ENCODE measurements around the gene CCBE1.
"Not testable (repeated sequence)": the region's sequence is repeated elsewhere in the genome, so short reads cannot be mapped to it uniquely, and the experiment has no call there.

The CCBE1 gene

DNA sequence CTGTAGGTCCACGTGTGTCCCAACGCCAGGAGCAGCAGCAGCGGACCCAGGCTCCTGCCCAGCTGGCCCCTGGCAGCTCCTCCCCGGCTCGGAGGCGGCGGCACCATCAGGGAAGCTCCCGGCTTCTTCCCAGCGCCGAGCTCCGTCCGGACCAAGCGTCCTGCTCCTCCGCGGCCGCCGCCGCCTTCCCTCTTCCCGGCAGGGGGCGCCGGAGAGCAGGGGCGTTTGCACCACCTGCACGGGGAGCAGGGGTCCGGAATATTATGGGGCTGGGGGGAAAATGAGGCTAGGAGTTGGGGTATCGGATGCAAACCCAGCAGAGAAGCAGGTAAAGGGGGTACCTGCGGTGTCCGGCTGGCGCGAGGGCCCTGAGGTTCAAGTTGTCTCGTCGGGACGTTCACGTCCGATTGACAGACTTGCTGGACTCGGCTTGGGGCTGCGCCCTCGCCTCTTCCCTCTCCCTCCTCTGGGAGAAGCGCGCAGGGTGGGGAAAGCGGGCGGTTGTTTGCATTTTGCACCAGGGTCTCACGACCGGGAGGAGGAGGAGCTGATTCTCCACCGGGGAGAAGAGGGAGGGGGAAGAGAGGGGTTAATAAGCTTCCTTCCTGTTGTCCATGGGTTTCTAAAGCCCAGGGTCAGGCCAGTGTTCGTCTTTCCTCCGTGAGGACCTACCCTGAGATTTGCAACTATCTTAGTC, at the start of gene CCBE1:
Gene CCBE1 (minus strand): TSS at position 188 of the 697 bp plus-strand sequence.
- no peak for DNase-seq (ENCODE audit: low spot score)

DNA sequence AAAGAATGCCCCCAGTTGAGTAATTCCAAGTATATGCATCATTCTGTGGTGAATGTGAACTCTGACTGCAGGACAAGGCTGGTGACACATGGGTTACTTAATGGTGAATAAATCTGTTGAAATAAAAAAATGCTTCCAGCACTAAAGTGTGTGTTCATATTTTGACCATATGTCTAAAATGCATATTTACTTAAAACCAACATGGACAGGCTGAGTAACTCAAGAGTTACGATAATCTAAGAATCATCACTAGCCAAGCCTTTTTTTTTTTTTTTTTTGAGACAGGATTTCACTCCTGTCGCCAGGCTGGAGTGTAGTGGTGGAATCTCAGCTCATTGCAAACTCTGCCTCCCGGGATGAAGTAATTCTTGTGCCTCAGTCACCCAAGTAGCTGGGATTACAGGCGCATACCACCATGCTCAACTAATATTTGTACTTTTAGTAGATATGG, 47.1 kb upstream of the CCBE1 start:
- no peak for DNase-seq (ENCODE audit: low spot score)

GRCh38 chr18:59743566-59743965, 46.3 kb upstream of the CCBE1 start:
- no peak for DNase-seq (ENCODE audit: low spot score)

GRCh38 chr18:59742325-59743111, 45.3 kb upstream of the CCBE1 start:
- DNase-seq (ENCODE audit: low spot score) = no peak

DNA sequence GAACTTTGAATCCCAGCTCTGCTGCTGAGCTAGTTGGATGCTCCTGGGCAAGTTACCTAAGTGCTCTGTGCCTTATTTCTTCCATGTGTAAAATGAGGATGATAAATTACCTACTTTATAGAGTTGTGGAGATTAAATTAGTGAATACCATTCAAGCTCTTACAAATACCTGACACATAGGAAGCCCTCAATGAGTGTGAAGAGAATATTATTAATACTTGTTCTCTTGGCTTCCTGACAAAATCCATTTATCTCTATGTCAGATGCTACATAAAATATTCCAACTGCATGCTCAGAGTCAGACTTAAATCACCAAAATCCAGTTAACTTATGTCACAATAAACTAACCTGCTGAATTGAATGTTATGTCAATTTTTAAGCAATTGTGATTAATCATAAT, 42.9 kb upstream of the CCBE1 start:
- no peak for DNase-seq (ENCODE audit: low spot score)

DNA sequence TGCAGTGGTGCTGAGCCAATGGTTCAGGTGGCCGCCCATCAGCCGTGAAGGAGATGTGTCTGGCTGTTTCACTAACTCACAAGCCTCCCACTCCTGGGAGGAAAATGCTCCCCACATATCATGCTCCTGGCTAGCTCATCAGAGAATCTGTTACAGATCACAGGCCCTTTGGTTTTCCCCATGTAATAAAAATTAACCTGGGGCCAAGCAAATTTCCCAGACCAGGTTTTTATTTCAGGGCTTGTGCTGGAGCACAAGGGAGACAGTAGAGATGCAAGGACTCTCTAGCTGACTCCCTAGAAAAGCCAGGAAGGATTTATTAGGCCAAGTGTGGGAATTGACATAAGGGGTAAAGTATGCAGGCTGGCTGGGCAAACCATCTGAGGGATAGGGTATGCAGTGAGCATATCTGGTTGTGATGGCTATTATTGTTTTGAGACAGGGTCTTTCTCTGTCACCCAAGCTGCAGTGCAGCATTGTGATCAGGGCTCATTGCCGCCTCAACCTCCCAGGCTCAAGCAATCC, 40.6 kb upstream of the CCBE1 start:
- no peak for DNase-seq (ENCODE audit: low spot score)

GRCh38 chr18:59737335-59737734, 40.1 kb upstream of the CCBE1 start:
- DNase-seq (ENCODE audit: low spot score) = not testable (repeated sequence)

DNA sequence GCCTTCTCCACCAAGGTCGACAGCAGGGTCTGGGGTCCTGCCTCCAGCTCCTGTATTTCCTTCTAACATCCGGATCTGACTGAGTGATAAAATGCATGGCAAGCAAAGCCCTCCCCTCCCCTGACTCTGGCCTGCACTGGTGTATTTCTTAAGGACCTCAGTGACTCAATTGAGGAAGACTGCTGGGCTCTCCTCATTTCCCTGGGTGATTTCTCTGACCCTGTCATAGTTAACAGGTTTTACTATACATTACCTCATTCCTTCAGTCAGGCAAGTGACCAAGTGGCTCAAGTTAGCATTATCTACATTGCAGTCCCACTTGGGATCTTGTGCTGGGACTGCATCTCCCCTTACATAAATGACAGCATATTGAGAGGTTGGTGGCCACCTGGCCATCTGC, 38.8 kb upstream of the CCBE1 start:
- DNase-seq (ENCODE audit: low spot score) = no peak

DNA sequence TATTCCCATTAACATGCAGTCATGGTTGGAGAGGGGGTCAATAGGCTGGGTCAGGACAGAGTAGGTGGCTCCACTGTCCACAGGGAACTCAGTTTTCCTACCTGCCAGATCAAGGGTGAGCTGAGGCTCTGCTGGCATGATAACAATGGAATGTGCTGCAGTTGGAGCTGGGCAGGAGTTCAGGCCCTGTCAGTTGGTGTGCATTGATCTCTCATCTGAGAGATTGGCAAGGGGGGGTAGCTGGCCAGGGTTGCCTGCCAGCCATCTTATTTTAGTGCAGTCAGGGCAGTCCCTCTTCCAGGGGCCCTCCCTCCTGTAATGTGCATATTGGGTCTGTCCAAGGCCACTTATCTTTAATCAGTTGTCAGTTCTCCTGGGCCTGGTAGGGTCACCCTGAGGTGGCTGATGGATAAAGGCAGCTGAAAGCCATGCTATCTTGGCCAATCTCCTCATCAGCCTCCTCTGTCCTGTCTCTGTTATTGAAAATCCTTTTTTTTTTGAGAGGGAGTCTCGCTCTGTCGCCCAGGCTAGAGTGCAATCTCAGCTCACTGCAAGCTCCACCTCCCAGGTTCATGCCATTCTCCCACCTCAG, 38.1 kb upstream of the CCBE1 start:
- DNase-seq (ENCODE audit: low spot score) = no peak

DNA sequence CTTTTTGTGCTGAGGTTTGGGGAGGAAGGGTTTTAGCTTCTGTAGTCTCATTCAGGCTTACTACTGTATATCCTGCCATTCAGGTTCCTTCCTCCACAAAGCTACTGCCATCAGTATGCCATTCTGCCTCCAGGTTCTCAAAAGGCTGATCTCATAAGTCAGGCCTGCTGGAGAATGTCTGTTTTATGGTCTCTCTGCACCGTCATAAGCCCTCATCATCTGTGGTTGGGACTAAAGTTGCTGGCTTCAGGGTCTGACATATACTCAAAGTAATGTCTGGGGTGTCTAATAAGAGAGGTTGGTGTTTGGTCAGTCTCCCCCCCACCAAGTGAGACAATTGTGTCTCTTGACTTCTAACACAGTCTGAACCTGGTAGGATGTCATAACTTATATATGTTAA, 36.2 kb upstream of the CCBE1 start:
- DNase-seq (ENCODE audit: low spot score) = no peak

GRCh38 chr18:59730896-59731295, 33.7 kb upstream of the CCBE1 start:
- no peak for DNase-seq (ENCODE audit: low spot score)

DNA sequence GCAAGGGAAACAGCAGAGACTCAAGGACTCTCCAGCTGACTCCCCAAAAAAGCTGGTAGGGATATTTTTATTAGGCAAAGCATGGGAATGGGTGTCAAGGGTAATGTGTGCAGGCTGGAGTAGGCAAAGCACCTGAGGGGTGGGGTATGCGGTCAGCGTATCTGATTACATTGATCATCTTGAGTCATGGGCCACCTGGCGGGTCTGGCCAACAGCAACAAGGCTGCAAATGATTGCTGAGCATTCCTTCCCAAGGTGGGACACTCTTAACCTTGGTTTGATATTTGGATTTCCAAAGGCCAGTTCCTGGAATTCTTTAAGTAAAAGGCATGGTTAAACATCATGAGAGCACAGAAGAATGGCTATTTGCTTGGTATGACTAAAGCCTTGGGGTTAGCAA, 32.6 kb upstream of the CCBE1 start:
- no peak for DNase-seq (ENCODE audit: low spot score)

DNA sequence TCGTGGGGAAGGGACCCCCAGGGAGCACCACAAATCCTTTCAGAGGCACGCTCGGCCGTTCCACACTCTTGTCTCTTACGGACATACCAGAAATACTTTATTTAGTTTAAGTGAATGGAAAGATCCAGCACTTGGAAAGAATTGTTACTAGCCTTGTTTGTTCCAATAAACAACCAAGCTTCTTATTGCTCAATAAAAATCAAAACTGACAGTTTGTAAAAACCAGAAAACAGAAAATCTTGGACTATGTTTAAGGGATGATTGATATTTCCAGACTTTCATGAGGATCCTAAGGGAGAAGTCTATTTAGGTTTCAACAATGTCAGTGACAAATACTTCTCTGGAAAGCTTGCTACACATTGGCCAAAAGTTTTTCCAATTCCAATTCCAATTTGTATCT, 31.6 kb upstream of the CCBE1 start:
- DNase-seq (ENCODE audit: low spot score) = no peak

DNA sequence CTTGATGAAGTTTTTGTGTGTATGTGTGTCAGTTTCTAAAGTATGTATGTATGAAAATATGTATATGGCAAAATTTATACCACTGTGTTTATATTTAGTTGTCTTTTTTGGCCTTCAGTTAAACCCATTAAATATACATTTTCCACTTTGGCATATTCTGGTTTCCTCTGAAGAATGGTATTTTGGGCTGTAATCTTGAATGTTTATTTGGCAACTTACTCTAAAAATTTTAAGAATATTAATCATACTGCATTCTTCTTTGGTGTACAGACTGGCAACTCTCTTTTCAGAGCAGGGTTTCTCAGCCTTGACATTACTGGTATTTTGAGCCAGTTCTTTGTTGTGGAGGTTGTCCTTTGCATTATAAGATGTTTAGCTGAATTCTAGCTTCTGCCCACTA, 27.9 kb upstream of the CCBE1 start:
- DNase-seq (ENCODE audit: low spot score) = no peak

GRCh38 chr18:59724103-59724502, 26.9 kb upstream of the CCBE1 start:
- no peak for DNase-seq (ENCODE audit: low spot score)

GRCh38 chr18:59721931-59722330, 24.7 kb upstream of the CCBE1 start:
- DNase-seq (ENCODE audit: low spot score) = no peak

DNA sequence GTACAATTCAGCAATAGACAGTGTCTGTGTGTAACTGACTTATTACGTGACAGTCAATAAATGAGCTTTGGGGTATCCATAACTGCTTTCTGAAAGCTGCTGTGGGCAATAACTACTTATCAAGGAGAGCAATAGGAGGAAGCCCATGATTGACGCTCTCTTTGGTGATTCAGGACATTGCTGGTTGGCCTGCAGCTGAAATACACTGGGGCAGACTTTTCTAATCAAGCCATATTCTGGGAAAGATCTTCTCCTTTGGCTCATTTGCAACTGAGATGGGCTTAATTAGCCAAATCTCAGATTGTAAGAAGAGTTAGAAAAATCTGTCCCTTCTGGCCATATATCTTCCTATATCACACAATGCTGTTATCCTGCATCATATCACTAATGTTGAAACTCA, 24.0 kb upstream of the CCBE1 start:
- no peak for DNase-seq (ENCODE audit: low spot score)

GRCh38 chr18:59719544-59720181, 22.4 kb upstream of the CCBE1 start:
- no peak for DNase-seq (ENCODE audit: low spot score)

GRCh38 chr18:59718464-59719157, 21.4 kb upstream of the CCBE1 start:
- no peak for DNase-seq (ENCODE audit: low spot score)

- no peak for DNase-seq (ENCODE audit: low spot score)
Observed at GRCh38 chr18:59718108-59718463, 20.9 kb upstream of the CCBE1 start.

DNA sequence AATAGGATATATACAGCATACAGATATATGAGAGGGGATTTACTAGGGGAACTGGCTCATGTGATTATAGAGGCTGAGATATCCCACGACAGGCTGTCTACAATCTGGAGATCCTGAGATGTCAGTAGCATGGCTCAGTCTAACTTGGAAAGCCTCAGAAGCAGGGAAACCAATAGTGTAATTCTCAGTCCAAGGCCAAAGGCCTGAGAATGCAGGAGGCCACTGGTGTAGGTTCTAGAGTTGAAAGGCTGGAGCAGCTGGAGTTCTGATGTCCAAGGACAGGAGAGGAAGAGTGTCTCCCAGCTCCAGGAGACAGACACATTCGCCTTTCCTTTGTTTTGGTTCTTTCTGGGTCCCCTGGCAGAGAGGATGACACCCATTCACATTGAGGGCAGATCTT, 20.1 kb upstream of the CCBE1 start:
- DNase-seq (ENCODE audit: low spot score) = no peak

DNA sequence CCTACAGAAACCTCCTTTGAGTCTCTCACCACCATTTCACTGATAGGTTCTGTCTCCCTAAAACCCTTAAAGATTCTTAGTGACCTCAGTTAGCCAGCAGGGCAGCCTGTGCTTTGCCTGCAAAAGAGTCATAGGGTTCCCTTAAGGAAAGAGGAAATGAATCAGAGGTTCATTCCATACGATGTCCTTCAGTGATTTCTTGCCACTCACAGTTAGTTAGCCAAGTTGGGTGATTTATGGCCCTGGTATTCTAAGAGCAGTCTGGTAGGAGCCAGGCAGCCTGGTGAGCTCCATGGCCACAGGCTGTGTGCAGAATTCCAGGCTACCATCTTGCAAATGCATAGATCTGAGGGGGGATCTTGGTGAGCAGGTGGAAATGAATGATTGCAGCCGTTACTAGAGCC, 18.7 kb upstream of the CCBE1 start:
- no peak for DNase-seq (ENCODE audit: low spot score)
